Endothelial cell of umbilical vein (primary cell): Measurements from ENCODE around the gene RFXANK. TPM values are rescaled to one million over a fixed set of nuclear protein-coding genes. Genes with fewer than 3 reads are reported as not detected.

ENCODE experiments used
- BruUV-seq: library from RNA; stranded (reverse); fragments of 400-500 nt; replicated peaks from 2 replicates; lab custom pipeline; 2021; lab: Mats Ljungman, UMichigan
- CTCF ChIA-PET: fragments of 300-600, 350-600 bp; sonication (Branson Sonifier 250); formaldehyde crosslinking; loops from one replicate; lab custom pipeline; 2021; ENCODE audit warnings: antibody characterized with exemption, inconsistent platforms; lab: Charles Lee
- POLR2A ChIA-PET: fragments of 300-600, 350-600 bp; sonication (Branson Sonifier 250); formaldehyde crosslinking; loops from one replicate; lab custom pipeline; 2021; ENCODE audit warnings: antibody characterized with exemption, inconsistent platforms; lab: Charles Lee
- DNase-seq: peaks from one replicate; pipeline ENCODE4 v3.0.0-alpha.2; 2011; ENCODE audit warnings: low read depth, low spot score
- FAIRE-seq: peaks from 2 replicates; lab custom pipeline; 2011; peaks lifted over from hg19 to GRCh38; lab: Jason Lieb, UNC
- H2AFZ ChIP-seq: 2 replicates; pipeline ENCODE4 v1.6.0; 2012; ENCODE audit warnings: low read depth, low read length, control low read depth, inconsistent platforms
- H3K27ac ChIP-seq: 2 replicates; pipeline ENCODE4 v1.5.1; 2011; ENCODE audit warnings: low read depth, mild to moderate bottlenecking, control low read depth, low read length, moderate library complexity; ENCODE audit not compliant: insufficient read depth
- H3K27me3 ChIP-seq, 2 experiments: 2 replicates each; pipeline versions ENCODE4 v1.6.0 to v1.6.1; 2011; ENCODE audit warnings: low read length in 2 of 2, mixed read lengths in 1 of 2; ENCODE audit not compliant: control insufficient read depth in 2 of 2, insufficient read depth in 2 of 2
- H3K36me3 ChIP-seq, 2 experiments: 2 replicates in 1 of 2; 3 replicates in 1 of 2; pipeline ENCODE4 v1.5.1; 2011; ENCODE audit warnings: low read length in 2 of 2, mild to moderate bottlenecking in 1 of 2, moderate library complexity in 1 of 2; ENCODE audit not compliant: control insufficient read depth in 2 of 2, insufficient read depth in 2 of 2; ENCODE audit errors: extremely low read depth in 1 of 2
- H3K4me1 ChIP-seq: 3 replicates; pipeline ENCODE4 v1.5.1; 2011; ENCODE audit warnings: mild to moderate bottlenecking, low read length; ENCODE audit not compliant: control insufficient read depth, insufficient read depth; ENCODE audit errors: extremely low read depth
- H3K4me2 ChIP-seq: 2 replicates; pipeline ENCODE4 v1.6.1; 2011; ENCODE audit warnings: low read length, control low read depth, mixed read lengths; ENCODE audit not compliant: insufficient read depth
- H3K4me3 ChIP-seq, 3 experiments: fragments of 200-600 bp in 1 of 3; sonication (generic), shearing (Covaris generic) in 1 of 3; replicated peaks in 1 of 3; 2 replicates each; pipeline ENCODE4 v1.5.1; 2011 to 2016; ENCODE audit warnings: control low read depth in 3 of 3, low read length in 3 of 3, mild to moderate bottlenecking in 2 of 3, inconsistent platforms in 1 of 3, low read depth in 1 of 3, moderate library complexity in 1 of 3; ENCODE audit not compliant: insufficient read depth in 1 of 3
- H3K79me2 ChIP-seq: 2 replicates; pipeline ENCODE4 v1.6.0; 2012; ENCODE audit warnings: low read length, inconsistent platforms; ENCODE audit not compliant: control insufficient read depth, insufficient read depth
- H3K9ac ChIP-seq: replicated peaks from 2 replicates; pipeline ENCODE3; 2011; ENCODE audit warnings: low read length, control low read depth; ENCODE audit not compliant: insufficient read depth; ENCODE audit errors: extremely low read depth
- H3K9me1 ChIP-seq: replicated peaks from 3 replicates; pipeline ENCODE4 v1.6.0; 2011; ENCODE audit warnings: mild to moderate bottlenecking, low read length; ENCODE audit not compliant: control insufficient read depth, insufficient read depth; ENCODE audit errors: extremely low read depth
- H3K9me3 ChIP-seq: replicated peaks from 2 replicates; pipeline ENCODE4 v1.5.1; 2012; ENCODE audit warnings: low read length, inconsistent platforms; ENCODE audit not compliant: control insufficient read depth, insufficient read depth
- H4K20me1 ChIP-seq: replicated peaks from 2 replicates; pipeline ENCODE3; 2011; ENCODE audit warnings: mild to moderate bottlenecking, low read length; ENCODE audit not compliant: control insufficient read depth, insufficient read depth; ENCODE audit errors: extremely low read depth
- EZH2 ChIP-seq: IDR thresholded peaks from 2 replicates; pipeline ENCODE4 v1.6.1; 2012; ENCODE audit warnings: borderline replicate concordance, low read depth, mild to moderate bottlenecking, moderate library complexity, low read length, inconsistent platforms; ENCODE audit not compliant: severe bottlenecking
- FOS ChIP-seq: IDR thresholded peaks from 2 replicates; pipeline ENCODE4 v1.6.1; 2011; ENCODE audit warnings: mild to moderate bottlenecking, low read length, moderate library complexity, borderline replicate concordance; ENCODE audit not compliant: insufficient read depth
- GATA2 ChIP-seq: IDR thresholded peaks from 2 replicates; pipeline ENCODE4 v1.7.0; 2011; ENCODE audit warnings: low read depth, mild to moderate bottlenecking, moderate library complexity, mixed read lengths, low read length; ENCODE audit not compliant: insufficient read length, insufficient read depth
- JUN ChIP-seq: IDR thresholded peaks from 2 replicates; pipeline ENCODE4 v1.6.1; 2011; ENCODE audit warnings: borderline replicate concordance, low read depth; ENCODE audit not compliant: insufficient read length, insufficient read depth
- MYC ChIP-seq: IDR thresholded peaks from one replicate; pipeline ENCODE4 v1.6.1; 2011; ENCODE audit warnings: mild to moderate bottlenecking, low read depth, low read length
- POLR2A ChIP-seq: IDR thresholded peaks from 2 replicates; pipeline ENCODE4 v1.6.1; 2012; ENCODE audit warnings: low read depth, mild to moderate bottlenecking, control low read depth, low read length
- POLR2AphosphoS5 ChIP-seq: IDR thresholded peaks from 2 replicates; pipeline ENCODE4 v1.6.1; 2012; ENCODE audit warnings: low read depth, mild to moderate bottlenecking, control low read depth, low read length, moderate library complexity; ENCODE audit not compliant: insufficient read depth
- dilution Hi-C: fragments of 300-500 bp; cut with MboI; formaldehyde crosslinking; loops from one replicate; pipeline ENCODE4 v1.15.0; 2019; ENCODE audit warnings: low sequenced_read_pairs; ENCODE audit not compliant: extremely low pct_ligation_motif_present
- intact Hi-C: fragments of 100-400 bp; cut with micrococcal nuclease; formaldehyde crosslinking; loops from one replicate; pipeline ENCODE4 v1.10.0; 2022
- polyA plus RNA-seq, 4 experiments: library from polyadenylated mRNA; depleted of rRNA in 3 of 4; stranded (reverse) in 3 of 4; unstranded in 1 of 4; fragments of >200 nt; gene quantifications; 2 replicates each; pipeline versions ENCODE4 v1.2.1 to v1.2.3, GENCODE V29; 2011 to 2012; ENCODE audit warnings: missing spikeins in 1 of 4
- total RNA-seq: library from RNA; stranded (reverse); gene quantifications from 2 replicates; pipeline ENCODE4 v1.2.3, GENCODE V29; 2021
- TF ChIP-seq, protein P1 (sequence below), 2 donors: IDR thresholded peaks; 1 replicate in 1 of 2; 2 replicates in 1 of 2; pipeline ENCODE4 v1.5.1; 2011; ENCODE audit warnings: low read length in 2 of 2, mild to moderate bottlenecking in 2 of 2, moderate library complexity in 2 of 2, control low read depth in 1 of 2, inconsistent platforms in 1 of 2, low read depth in 1 of 2; ENCODE audit not compliant: insufficient read depth in 1 of 2; ENCODE audit errors: extremely low read depth in 1 of 2
- TF ChIP-seq, protein P2 (sequence below): IDR thresholded peaks from 2 replicates; pipeline ENCODE4 v1.6.1; 2011; ENCODE audit not compliant: insufficient read depth, insufficient read length

RFXANK gene
- total and polyA plus RNA-seq, 2 donors (not counting 3 experiments of a cell fraction or from before 2014, with no cell fraction given) = 105 to 124 TPM

DNA sequence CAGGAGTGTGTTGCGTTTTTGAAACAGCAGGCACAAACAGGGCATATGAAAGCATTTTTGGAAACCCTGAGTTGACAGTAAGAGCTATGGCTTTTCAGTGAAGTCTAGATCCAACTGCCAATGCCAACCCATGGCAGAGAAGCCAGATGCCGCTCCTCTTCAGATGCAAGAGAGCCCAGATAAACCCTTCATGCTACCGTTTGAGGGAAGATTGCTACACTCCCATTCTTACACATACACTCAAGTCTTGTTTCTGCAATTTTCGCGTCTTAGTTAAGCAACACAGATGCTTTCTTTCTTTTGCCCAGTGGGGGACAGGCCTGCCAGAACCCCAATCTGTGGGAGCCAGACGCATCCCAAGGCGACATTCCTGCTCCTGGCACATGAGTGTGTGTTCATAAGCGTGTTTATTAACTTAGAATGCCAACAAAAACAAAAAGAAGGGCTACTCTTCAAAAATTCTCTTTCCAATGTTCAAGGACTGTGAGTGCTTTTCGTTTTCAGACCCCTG lies 10.5 kb upstream of the RFXANK start:
- CTCF ChIA-PET = no interaction called here
- no peaks in the 10 kb centered on the region for H3K9me1 ChIP-seq
- peaks cover 0 to 6% of the 10 kb centered on the region in 2 experiments for H3K36me3 ChIP-seq
- H3K9ac ChIP-seq = no peak overlapping the region
- no peaks in the 10 kb centered on the region for H3K27me3 ChIP-seq
- no peak for FAIRE-seq
- POLR2A ChIA-PET = interaction anchor here (0.7 kb wide), 1 partner anchor 32 kb away, joined by 3 read pairs; no protein-coding TSS in a partner anchor
- no peaks in the 10 kb centered on the region for H3K4me1 ChIP-seq
- H3K27ac ChIP-seq = no peak overlapping the region
- intact Hi-C loops (no loop called here), dilution Hi-C loops (no loop called here)
- no peak overlapping the region for H3K4me2 ChIP-seq
- H2AFZ ChIP-seq = no peak overlapping the region
- TF ChIP-seq MYC (no peak), JUN (no peak), EZH2 (no peak), FOS (no peak), POLR2A (no peak), GATA2 (no peak), POLR2AphosphoS5 (no peak)
- TF ChIP-seq, protein P1, sequence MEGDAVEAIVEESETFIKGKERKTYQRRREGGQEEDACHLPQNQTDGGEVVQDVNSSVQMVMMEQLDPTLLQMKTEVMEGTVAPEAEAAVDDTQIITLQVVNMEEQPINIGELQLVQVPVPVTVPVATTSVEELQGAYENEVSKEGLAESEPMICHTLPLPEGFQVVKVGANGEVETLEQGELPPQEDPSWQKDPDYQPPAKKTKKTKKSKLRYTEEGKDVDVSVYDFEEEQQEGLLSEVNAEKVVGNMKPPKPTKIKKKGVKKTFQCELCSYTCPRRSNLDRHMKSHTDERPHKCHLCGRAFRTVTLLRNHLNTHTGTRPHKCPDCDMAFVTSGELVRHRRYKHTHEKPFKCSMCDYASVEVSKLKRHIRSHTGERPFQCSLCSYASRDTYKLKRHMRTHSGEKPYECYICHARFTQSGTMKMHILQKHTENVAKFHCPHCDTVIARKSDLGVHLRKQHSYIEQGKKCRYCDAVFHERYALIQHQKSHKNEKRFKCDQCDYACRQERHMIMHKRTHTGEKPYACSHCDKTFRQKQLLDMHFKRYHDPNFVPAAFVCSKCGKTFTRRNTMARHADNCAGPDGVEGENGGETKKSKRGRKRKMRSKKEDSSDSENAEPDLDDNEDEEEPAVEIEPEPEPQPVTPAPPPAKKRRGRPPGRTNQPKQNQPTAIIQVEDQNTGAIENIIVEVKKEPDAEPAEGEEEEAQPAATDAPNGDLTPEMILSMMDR (IDR thresholded peaks at IDR 0.05; ENCODE audit: extremely low read depth in 1 of 2, insufficient read depth in 1 of 2, low read depth in 1 of 2, low read length in 2 of 2) = no peak
- TF ChIP-seq, protein P2, sequence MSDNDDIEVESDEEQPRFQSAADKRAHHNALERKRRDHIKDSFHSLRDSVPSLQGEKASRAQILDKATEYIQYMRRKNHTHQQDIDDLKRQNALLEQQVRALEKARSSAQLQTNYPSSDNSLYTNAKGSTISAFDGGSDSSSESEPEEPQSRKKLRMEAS = no peak
- DNase-seq = no peak
- no peak overlapping the region for H3K4me3 ChIP-seq
- H3K9me3 ChIP-seq = no peaks in the 10 kb centered on the region
- no peaks in the 10 kb centered on the region for H4K20me1 ChIP-seq
- BruUV-seq = no TSS peak
- no peaks in the 10 kb centered on the region for H3K79me2 ChIP-seq
